RPMI7951 (cell line): ENCODE measurements around the gene CENPP. TPM values are rescaled to one million over a fixed set of nuclear protein-coding genes. Genes with fewer than 3 reads are reported as not detected.

Experiments used
- DNase-seq: peaks from one replicate; pipeline ENCODE4 v3.0.0-alpha.2; 2012; ENCODE audit warnings: low read depth
- total RNA-seq: library from RNA; depleted of rRNA; stranded (reverse); fragments of >200 nt; shearing (Covaris generic); gene quantifications from 2 replicates; pipeline ENCODE4 v1.2.3, GENCODE V29; 2014

CENPP gene
- total RNA-seq, 1 experiment from 2014 or later: 17.8 TPM

- no peak for DNase-seq
Measured at GRCh38 chr9:92639124-92639523, 313.4 kb downstream of the CENPP start.

- DNase-seq: no peak
Measured at GRCh38 chr9:92639791-92640271, 314.1 kb downstream of the CENPP start.

GRCh38 chr9:92640398-92641091 is 314.8 kb downstream of the CENPP start:
- DNase-seq: no peak

GRCh38 chr9:92641092-92641809 is 315.5 kb downstream of the CENPP start:
- DNase-seq: no peak

DNA sequence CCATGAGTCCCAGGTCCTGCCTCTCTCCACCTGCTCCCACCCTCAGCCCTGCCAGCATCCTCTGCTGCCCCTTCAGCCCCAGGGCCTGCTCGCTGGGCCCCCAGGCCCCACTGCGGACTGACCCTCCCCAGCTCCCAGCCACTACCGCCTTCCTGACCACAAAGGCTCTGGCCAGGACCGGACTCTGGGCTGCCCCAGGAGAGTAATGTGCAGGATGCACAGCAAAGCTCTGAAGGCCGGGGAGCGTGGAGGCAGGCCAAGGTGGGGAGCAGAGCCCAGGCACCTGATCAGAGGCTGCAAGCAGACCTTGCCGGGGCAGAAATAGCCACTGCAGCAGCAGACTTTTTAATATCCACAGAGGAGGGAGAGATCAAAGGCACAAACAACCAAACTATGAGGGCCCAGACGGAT is 316.3 kb downstream of the CENPP start:
- no peak for DNase-seq

- no peak for DNase-seq
Measured at GRCh38 chr9:92642564-92642963, 316.8 kb downstream of the CENPP start.

DNA sequence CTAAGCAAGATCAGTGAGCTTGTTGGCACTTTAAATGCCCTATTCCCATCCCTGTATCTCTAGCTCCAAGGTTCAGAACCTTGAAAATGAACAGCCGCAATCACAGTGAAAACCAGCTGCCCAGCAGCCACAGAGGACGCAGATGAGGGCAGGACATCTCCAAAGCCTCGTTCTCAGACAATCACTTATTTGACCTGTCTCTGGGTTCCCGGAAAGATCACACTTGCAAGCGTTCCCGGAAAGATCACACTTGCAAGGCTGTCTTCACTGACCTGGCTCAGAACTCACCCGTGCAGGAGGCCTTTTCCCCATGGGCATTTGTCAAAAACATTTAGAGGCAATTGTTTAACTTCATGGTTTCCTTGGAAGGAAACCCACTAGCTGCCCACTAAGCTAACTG is 318.5 kb downstream of the CENPP start:
- no peak for DNase-seq

DNA sequence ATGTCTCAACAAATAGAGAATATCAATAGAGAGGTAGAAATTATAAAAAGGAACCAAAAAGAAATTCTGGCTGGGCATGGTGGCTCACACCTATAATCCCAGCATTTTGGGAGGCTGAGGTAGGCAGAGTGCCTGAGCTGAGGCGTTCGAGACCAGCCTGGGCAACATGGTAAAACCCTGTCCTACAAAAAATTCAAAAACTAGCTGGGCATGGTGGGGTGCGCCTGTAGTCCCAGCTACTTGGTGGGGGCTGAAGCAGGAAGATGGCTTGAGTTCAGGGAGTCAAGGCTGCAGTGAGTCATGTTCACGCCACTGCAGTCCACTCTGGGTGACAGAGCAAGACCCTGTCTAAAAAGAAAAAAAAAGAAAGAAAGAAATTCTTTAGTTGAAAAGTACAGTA is 319.3 kb downstream of the CENPP start:
- no peak for DNase-seq

GRCh38 chr9:92647671-92648473 is 322.1 kb downstream of the CENPP start:
- DNase-seq: no peak

DNA sequence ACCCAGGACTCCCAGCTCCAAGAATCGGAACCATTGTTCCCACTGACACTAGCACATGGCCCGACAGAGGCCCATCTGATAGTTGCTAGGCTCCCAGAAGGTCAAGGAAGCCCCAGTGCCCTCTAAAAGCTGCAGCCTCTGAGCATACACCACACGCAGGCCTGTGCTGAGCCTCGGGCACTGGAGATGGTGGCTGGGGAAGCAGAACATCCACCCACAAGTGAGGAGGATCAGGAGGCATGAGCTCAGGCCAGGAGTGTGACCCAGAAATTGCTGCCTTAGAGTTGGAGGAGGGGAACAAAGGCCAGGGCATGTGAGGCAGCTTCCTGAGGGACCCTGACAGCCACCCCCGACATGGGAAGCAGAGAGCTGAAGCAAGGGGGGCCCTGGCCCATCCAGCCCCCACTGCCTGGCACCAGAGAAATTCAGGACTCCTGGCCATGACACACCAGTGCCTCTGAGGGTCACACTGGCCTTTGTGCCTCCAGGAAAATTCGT is 322.8 kb downstream of the CENPP start:
- no peak for DNase-seq

- no peak for DNase-seq
Measured at GRCh38 chr9:92649007-92649406, 323.3 kb downstream of the CENPP start.

- DNase-seq: no peak
Measured at GRCh38 chr9:92650296-92650695, 324.5 kb downstream of the CENPP start.

DNA sequence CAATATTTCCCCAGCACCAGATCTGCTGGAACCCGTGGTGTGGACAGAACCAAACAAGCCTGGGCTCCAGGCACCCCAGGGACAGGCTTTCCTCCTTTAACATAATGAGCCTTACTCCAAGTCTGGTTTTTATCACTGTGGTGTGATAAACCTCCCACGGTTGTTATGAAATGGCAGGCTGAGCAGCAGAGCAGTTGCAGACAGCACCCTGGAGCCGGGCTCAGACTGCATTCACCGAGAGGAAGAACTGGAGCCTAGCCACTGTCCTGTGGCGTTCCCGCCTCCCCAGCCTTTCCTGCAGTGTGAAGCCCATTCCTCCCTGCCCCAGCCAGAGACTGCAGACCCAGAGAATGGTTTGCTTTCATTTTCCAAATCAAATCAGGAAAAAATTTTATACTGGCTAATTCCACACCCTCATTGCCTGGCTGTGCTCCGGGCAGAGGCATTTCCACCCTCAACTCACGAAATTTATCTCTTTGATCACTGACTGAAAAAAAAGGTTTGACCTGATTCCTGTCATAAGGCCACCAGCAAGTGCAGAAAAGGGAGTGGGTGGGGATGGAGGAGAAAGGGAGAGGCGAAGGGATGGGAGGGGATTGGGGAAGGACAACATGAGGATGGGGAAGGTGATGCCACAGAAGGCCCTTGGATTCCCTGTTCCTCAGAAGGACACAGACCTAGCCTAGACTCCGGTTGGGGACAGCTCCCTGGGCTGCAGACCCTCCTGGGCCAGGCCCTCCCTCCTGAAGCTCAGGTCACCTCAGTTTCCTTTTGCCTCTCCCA is 325.3 kb downstream of the CENPP start:
- no peak for DNase-seq

- no peak for DNase-seq
Measured at GRCh38 chr9:92652461-92652860, 326.7 kb downstream of the CENPP start.

GRCh38 chr9:92654481-92655301 is 328.9 kb downstream of the CENPP start:
- no peak for DNase-seq

DNA sequence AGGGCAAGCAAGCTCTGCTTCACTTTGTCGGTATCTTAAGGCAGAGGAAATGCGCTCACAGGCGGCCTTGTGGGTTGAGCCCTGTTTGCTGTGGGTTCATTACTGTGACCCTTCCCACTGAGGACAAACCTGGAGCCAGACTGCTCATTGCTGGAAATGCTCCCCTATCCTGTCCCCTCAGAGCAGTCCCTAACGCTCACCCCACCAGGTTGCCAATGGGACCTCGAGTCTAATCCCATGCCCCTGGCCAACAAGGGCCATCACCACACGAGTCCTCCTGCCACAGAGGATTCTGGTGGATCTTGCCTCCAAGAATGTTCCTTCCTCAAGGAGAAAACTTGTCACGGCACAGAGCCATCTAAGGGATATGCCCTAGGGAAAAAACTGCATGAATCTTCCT is 329.6 kb downstream of the CENPP start:
- no peak for DNase-seq

DNA sequence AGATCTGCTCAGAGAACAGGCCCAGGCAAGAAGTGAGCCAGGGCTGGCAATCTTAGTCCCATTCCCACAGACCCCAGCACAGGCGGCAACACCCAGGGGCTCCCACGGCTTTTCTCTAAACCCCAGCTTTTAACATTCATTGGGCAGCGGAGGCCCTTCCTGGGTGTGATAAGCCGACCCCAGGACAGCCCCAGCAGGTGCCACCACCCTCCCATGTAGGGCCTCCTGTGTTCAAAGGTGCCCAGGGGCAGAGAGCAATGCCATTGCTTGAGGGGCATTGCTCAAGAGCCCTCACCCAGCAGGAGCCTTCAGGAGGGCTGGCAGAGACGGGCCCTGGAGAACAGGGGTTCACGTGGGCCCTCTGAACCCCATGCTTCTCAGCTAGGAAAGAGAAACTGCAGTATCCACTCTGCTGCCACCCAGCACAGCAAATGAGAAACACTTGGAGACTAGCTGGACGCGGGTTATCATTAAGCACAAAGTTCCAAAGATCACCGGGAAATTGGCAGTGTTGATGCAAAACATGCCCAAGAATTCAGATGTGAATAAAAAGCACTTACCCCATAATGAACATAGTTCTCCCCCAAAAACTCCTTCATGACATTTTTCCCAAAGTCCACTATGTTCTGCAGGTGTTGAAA is 330.3 kb downstream of the CENPP start:
- no peak for DNase-seq

- no peak for DNase-seq
Measured at GRCh38 chr9:92656537-92656925, 330.8 kb downstream of the CENPP start.

GRCh38 chr9:92657296-92658094 is 331.7 kb downstream of the CENPP start:
- no peak for DNase-seq
